ENCODE measurements around the gene FLACC1. TPM values are rescaled to one million over a fixed set of nuclear protein-coding genes. Genes with fewer than 3 reads are reported as not detected.

The FLACC1 gene
- total and polyA plus RNA-seq, 2 of the 8 experiments (the other 6 are each of a cell fraction or from before 2014, with no cell fraction given), result 0.58 TPM; not detected in 1

GRCh38 chr2:201280191-201281040, 76.7 kb downstream of the FLACC1 start (continued):
- TF ChIP-seq, protein P1, sequence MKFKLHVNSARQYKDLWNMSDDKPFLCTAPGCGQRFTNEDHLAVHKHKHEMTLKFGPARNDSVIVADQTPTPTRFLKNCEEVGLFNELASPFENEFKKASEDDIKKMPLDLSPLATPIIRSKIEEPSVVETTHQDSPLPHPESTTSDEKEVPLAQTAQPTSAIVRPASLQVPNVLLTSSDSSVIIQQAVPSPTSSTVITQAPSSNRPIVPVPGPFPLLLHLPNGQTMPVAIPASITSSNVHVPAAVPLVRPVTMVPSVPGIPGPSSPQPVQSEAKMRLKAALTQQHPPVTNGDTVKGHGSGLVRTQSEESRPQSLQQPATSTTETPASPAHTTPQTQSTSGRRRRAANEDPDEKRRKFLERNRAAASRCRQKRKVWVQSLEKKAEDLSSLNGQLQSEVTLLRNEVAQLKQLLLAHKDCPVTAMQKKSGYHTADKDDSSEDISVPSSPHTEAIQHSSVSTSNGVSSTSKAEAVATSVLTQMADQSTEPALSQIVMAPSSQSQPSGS (IDR thresholded peaks at IDR 0.05; ENCODE audit: low read length), result no peak

Measured in H1 (cell line).